A673 (cell line): ENCODE measurements around the gene PLXNB3. TPM values are rescaled to one million over a fixed set of nuclear protein-coding genes. Genes with fewer than 3 reads are reported as not detected.

Source experiments
- BruUV-seq: library from RNA; stranded (reverse); fragments of 400-500 nt; replicated peaks from 2 replicates; lab custom pipeline; 2021; lab: Mats Ljungman, UMichigan
- CTCF ChIA-PET: fragments of 300-600 bp; sonication (Branson Sonifier 250); formaldehyde crosslinking; loops from one replicate; lab custom pipeline; 2022; ENCODE audit warnings: antibody characterized with exemption; lab: Charles Lee
- POLR2A ChIA-PET: fragments of 300-600 bp; sonication (Branson Sonifier 250); formaldehyde crosslinking; loops from one replicate; lab custom pipeline; 2022; ENCODE audit warnings: antibody characterized with exemption; ENCODE audit not compliant: low non-redundant PET; lab: Charles Lee
- DNase-seq: peaks from one replicate; pipeline ENCODE4 v3.0.0-alpha.2; 2015; ENCODE audit warnings: low spot score
- H3K27ac ChIP-seq: fragments of 200-600 bp; sonication (generic); 2 replicates; pipeline ENCODE4 v1.5.1; 2016; ENCODE audit warnings: mixed run types, low read depth, mild to moderate bottlenecking, mixed read lengths, antibody characterized with exemption, low read length; ENCODE audit not compliant: poor library complexity, severe bottlenecking
- H3K27me3 ChIP-seq: fragments of 200-600 bp; sonication (generic); replicated peaks from 2 replicates; pipeline ENCODE4 v1.6.1; 2017; ENCODE audit warnings: mixed run types, low read depth, mild to moderate bottlenecking, mixed read lengths, antibody characterized with exemption, low read length; ENCODE audit not compliant: insufficient read depth, poor library complexity
- H3K36me3 ChIP-seq: fragments of 200-600 bp; sonication (generic); 2 replicates; pipeline ENCODE4 v1.6.1; 2016; ENCODE audit warnings: mixed run types, mild to moderate bottlenecking, mixed read lengths, antibody characterized with exemption, low read length; ENCODE audit not compliant: insufficient read depth, poor library complexity, severe bottlenecking
- H3K4me1 ChIP-seq: fragments of 200-600 bp; sonication (generic); 2 replicates; pipeline ENCODE4 v1.6.1; 2017; ENCODE audit warnings: mixed run types, mild to moderate bottlenecking, mixed read lengths, antibody characterized with exemption, low read length; ENCODE audit not compliant: insufficient read depth, poor library complexity, severe bottlenecking
- H3K4me3 ChIP-seq: fragments of 200-600 bp; sonication (generic); 2 replicates; pipeline ENCODE4 v1.5.1; 2016; ENCODE audit warnings: low read depth, mixed run types, mild to moderate bottlenecking, mixed read lengths, low read length; ENCODE audit not compliant: poor library complexity, severe bottlenecking
- H3K9me3 ChIP-seq: fragments of 200-600 bp; sonication (generic); 2 replicates; pipeline ENCODE4 v1.6.1; 2016; ENCODE audit warnings: mixed run types, low read depth, mild to moderate bottlenecking, mixed read lengths, antibody characterized with exemption, low read length; ENCODE audit not compliant: poor library complexity, severe bottlenecking
- EZH2 ChIP-seq: fragments of 200-600 bp; sonication (generic); IDR thresholded peaks from 2 replicates; pipeline ENCODE4 v1.6.1; 2017; ENCODE audit warnings: borderline replicate concordance, low read depth, mild to moderate bottlenecking, mixed read lengths, antibody characterized with exemption, low read length; ENCODE audit not compliant: poor library complexity, severe bottlenecking
- intact Hi-C: fragments of 100-400 bp; cut with micrococcal nuclease; formaldehyde crosslinking; loops from one replicate; pipeline ENCODE4 v1.10.0; 2022; ENCODE audit not compliant: unreplicated experiment
- total RNA-seq: library from RNA; stranded (reverse); gene quantifications from 2 replicates; pipeline ENCODE4 v1.2.3, GENCODE V29; 2021
- TF ChIP-seq, protein P1 (sequence below): fragments of 300-800, 200-600 bp; sonication (generic); conservative IDR thresholded peaks from 2 replicates; pipeline ENCODE4 v1.5.1; 2017; ENCODE audit warnings: low read depth, mild to moderate bottlenecking, antibody characterized with exemption, low read length, moderate library complexity, mixed read lengths

The PLXNB3 gene
- total RNA-seq, 1 experiment from 2014 or later, result not detected

- CTCF ChIA-PET, result no interaction called here
- TF ChIP-seq, protein P1, sequence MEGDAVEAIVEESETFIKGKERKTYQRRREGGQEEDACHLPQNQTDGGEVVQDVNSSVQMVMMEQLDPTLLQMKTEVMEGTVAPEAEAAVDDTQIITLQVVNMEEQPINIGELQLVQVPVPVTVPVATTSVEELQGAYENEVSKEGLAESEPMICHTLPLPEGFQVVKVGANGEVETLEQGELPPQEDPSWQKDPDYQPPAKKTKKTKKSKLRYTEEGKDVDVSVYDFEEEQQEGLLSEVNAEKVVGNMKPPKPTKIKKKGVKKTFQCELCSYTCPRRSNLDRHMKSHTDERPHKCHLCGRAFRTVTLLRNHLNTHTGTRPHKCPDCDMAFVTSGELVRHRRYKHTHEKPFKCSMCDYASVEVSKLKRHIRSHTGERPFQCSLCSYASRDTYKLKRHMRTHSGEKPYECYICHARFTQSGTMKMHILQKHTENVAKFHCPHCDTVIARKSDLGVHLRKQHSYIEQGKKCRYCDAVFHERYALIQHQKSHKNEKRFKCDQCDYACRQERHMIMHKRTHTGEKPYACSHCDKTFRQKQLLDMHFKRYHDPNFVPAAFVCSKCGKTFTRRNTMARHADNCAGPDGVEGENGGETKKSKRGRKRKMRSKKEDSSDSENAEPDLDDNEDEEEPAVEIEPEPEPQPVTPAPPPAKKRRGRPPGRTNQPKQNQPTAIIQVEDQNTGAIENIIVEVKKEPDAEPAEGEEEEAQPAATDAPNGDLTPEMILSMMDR, result no peak
- no peak for TF ChIP-seq EZH2
- DNase-seq, result no peak
- Histone ChIP-seq H3K36me3 (no peaks in the 10 kb centered on the region), H3K4me3 (no peak overlapping the region), H3K4me1 (no peaks in the 10 kb centered on the region), H3K9me3 (no peaks in the 10 kb centered on the region), H3K27me3 (no peaks in the 10 kb centered on the region), H3K27ac (no peak overlapping the region)
- POLR2A ChIA-PET, result no interaction called here
- no TSS peak for BruUV-seq
- intact Hi-C loops, result no loop called here
These were observed 41.4 kb downstream of the PLXNB3 start for GRCh38 chrX:153805436-153805835.

DNA sequence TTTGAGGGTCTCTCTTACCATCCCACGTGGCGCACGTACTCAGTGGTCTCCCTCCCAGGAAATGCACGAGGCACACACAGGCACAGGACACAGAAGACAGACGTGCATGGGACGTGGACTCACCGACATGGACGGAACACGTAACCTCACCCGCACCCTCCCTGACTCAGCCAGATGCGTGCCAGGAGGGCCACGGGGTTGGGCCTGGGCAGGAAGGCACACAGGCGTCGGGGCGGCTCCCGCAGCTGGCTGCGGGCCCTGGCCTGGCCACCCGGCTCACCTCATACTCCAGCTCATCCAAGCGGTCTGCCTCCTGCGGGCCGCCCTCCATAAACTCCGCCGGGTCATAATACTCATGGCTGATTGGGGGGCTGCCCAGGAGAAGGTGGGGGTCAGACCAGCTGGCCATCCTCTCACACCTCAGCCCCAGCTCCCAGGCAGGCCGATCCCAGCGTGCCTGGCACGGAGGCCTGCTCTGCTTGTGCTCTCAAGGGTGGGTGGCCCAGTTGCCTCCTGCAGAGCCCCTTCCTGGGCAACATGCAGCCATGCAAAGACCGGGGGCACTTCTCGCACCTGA is 43.0 kb downstream of the PLXNB3 start:
- intact Hi-C loops, result no loop called here
- no peak for TF ChIP-seq EZH2
- TF ChIP-seq, protein P1, result no peak
- no peak for DNase-seq
- Histone ChIP-seq H3K4me1 (no peaks in the 10 kb centered on the region), H3K4me3 (no peak overlapping the region), H3K27ac (no peak overlapping the region), H3K9me3 (no peaks in the 10 kb centered on the region), H3K36me3 (no peaks in the 10 kb centered on the region), H3K27me3 (no peaks in the 10 kb centered on the region)
- ChIA-PET POLR2A (no interaction called here), CTCF (no interaction called here)
- BruUV-seq, result no TSS peak

DNA sequence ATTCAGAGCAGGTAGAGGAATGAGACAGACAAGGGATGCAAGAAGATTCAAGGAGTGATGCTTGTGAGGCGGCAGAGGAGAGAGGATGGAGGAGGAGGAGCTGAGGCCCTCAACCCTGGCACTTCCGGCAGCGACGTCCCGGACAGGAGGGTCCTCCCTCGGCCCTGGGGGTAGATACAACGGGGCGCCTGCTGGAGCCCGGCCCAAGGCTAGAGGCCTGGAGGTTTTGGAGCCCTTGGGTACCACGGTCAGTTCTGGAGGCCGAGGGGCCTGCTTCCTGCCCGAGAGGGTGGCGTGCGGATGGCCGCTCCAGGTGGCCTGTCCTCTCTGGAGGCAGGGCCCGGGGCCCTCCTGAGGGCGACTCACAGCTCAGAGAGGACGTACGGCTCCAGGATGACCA is 43.9 kb downstream of the PLXNB3 start:
- H3K4me3 ChIP-seq, result no peak overlapping the region
- intact Hi-C loops, result no loop called here
- CTCF ChIA-PET, result no interaction called here
- H3K27me3 ChIP-seq, result no peaks in the 10 kb centered on the region
- BruUV-seq, result no TSS peak
- TF ChIP-seq, protein P1, result no peak
- TF ChIP-seq EZH2, result no peak
- POLR2A ChIA-PET, result no interaction called here
- H3K27ac ChIP-seq, result no peak overlapping the region
- H3K36me3 ChIP-seq, result no peaks in the 10 kb centered on the region
- no peaks in the 10 kb centered on the region for H3K9me3 ChIP-seq
- no peaks in the 10 kb centered on the region for H3K4me1 ChIP-seq
- DNase-seq, result no peak
